GM21723 (cell line): ENCODE measurements around the gene KRTAP9-1.
"Not testable (repeated sequence)": the region's sequence is repeated elsewhere in the genome, so short reads cannot be mapped to it uniquely, and the experiment has no call there.

Experiments used
- ATAC-seq: cut with Tn5 transposase; IDR thresholded peaks from one replicate; pipeline ENCODE4 v1.9.1; 2021; ENCODE audit warnings: mild to moderate bottlenecking, moderate library complexity; ENCODE audit not compliant: unreplicated experiment

KRTAP9-1 gene

GRCh38 chr17:41189837-41190318 is at the start of gene KRTAP9-1:
TSS of gene KRTAP9-1 (plus strand) at chr17:41189887. CDS start at chr17:41189887, 0 bp downstream.
- ATAC-seq: not testable (repeated sequence)

GRCh38 chr17:41140360-41141131 is 49.1 kb upstream of the KRTAP9-1 start, which contains the start of gene KRTAP4-6:
TSS of gene KRTAP4-6 (minus strand) at chr17:41140544. CDS start at chr17:41140487, 57 bp downstream.
- ATAC-seq: no peak

GRCh38 chr17:41141361-41141760 is 48.3 kb upstream of the KRTAP9-1 start:
- ATAC-seq: no peak

GRCh38 chr17:41144846-41145245 is 44.8 kb upstream of the KRTAP9-1 start:
- ATAC-seq: no peak

GRCh38 chr17:41145261-41145660 is 44.4 kb upstream of the KRTAP9-1 start:
- ATAC-seq: no peak

- ATAC-seq: no peak
These were observed 42.0 kb upstream of the KRTAP9-1 start for GRCh38 chr17:41147531-41148204.

GRCh38 chr17:41148971-41149651 is 40.6 kb upstream of the KRTAP9-1 start:
- not testable (repeated sequence) for ATAC-seq

- no peak for ATAC-seq
These were observed 40.1 kb upstream of the KRTAP9-1 start, which contains the start of gene KRTAP4-5 for GRCh38 chr17:41149652-41149985. TSS of gene KRTAP4-5 (minus strand) at chr17:41149825. CDS start at chr17:41149767, 58 bp downstream.

GRCh38 chr17:41150026-41150425 is 39.7 kb upstream of the KRTAP9-1 start:
- ATAC-seq: no peak

- ATAC-seq: no peak
These were observed 38.2 kb upstream of the KRTAP9-1 start for GRCh38 chr17:41151525-41151924.

GRCh38 chr17:41153856-41154255 is 35.8 kb upstream of the KRTAP9-1 start:
- no peak for ATAC-seq

- not testable (repeated sequence) for ATAC-seq
These were observed 29.5 kb upstream of the KRTAP9-1 start for GRCh38 chr17:41160190-41160589.

GRCh38 chr17:41160648-41161047 is 29.0 kb upstream of the KRTAP9-1 start, which contains the start of gene KRTAP4-4:
TSS of gene KRTAP4-4 (minus strand) at chr17:41160748. CDS start at chr17:41160691, 57 bp downstream.
- no peak for ATAC-seq

- no peak for ATAC-seq
These were observed 25.9 kb upstream of the KRTAP9-1 start for GRCh38 chr17:41163828-41164227.

- no peak for ATAC-seq
These were observed 22.1 kb upstream of the KRTAP9-1 start for GRCh38 chr17:41167561-41167960.

GRCh38 chr17:41168121-41168520 is 21.6 kb upstream of the KRTAP9-1 start, which contains the start of gene KRTAP4-3:
TSS of gene KRTAP4-3 (minus strand) at chr17:41168221. CDS start at chr17:41168172, 49 bp downstream.
- no peak for ATAC-seq

GRCh38 chr17:41171886-41172285 is 17.8 kb upstream of the KRTAP9-1 start:
- ATAC-seq: no peak

- no peak for ATAC-seq
These were observed 12.8 kb upstream of the KRTAP9-1 start for GRCh38 chr17:41176744-41177387.

- no peak for ATAC-seq
These were observed 11.9 kb upstream of the KRTAP9-1 start, which contains the start of gene KRTAP4-2 for GRCh38 chr17:41177727-41178271. TSS of gene KRTAP4-2 (minus strand) at chr17:41178221. CDS start at chr17:41178164, 57 bp downstream.

- no peak for ATAC-seq
These were observed 11.3 kb upstream of the KRTAP9-1 start for GRCh38 chr17:41178341-41178740.
